ENCODE data around the gene FTCDNL1. TPM values are rescaled to one million over a fixed set of nuclear protein-coding genes. Genes with fewer than 3 reads are reported as not detected.

The FTCDNL1 gene
- total RNA-seq, 1 experiment from 2014 or later, result 13.7 TPM

DNA sequence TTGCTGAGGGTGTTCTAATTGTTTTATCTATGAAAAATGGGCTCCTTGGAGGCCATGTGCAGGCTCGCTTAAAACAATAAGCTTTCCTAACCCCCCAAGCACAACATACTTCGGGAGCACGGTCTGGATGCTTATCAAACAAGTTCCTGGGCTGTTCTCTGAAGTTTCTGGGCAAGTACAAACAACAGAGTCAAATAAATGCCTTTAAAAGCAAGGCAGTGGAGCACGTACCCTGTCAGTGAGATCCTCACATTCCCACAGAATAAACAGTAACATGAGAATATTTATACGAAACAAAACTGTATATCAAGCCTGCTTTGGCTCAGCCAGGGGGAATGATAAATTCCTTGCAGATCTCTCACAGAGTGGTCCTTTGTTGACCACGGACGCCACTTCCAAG lies 44.8 kb downstream of the FTCDNL1 start:
- DNase-seq (ENCODE audit: low read depth), result no peak
- in situ Hi-C loops (cut with HindIII; ENCODE audit: low pct_unique_long_range_greater_than_20kb, low sequenced_read_pairs), result no loop called here

DNA sequence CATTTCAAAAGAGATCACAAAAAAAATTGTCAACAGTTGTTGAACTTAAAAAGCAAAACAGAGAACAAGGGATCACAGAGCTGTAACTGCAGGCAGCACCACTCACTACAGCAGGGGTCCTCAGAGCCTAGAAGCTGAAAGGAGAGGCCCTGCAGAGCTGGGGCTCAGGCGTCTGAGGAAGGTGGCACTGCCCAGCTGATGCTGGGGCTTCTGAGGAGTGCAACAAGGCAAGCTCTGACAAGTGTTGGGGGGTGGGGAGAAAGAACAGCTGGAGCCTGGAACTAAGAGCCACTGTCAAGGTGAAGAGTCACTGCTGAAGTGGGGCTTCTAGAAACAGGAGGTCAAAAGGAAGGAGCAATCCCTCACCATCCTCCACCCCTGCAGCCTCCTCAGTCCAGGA lies 46.2 kb downstream of the FTCDNL1 start:
- in situ Hi-C loops (cut with HindIII; ENCODE audit: low pct_unique_long_range_greater_than_20kb, low sequenced_read_pairs), result no loop called here
- no peak for DNase-seq (ENCODE audit: low read depth)

DNA sequence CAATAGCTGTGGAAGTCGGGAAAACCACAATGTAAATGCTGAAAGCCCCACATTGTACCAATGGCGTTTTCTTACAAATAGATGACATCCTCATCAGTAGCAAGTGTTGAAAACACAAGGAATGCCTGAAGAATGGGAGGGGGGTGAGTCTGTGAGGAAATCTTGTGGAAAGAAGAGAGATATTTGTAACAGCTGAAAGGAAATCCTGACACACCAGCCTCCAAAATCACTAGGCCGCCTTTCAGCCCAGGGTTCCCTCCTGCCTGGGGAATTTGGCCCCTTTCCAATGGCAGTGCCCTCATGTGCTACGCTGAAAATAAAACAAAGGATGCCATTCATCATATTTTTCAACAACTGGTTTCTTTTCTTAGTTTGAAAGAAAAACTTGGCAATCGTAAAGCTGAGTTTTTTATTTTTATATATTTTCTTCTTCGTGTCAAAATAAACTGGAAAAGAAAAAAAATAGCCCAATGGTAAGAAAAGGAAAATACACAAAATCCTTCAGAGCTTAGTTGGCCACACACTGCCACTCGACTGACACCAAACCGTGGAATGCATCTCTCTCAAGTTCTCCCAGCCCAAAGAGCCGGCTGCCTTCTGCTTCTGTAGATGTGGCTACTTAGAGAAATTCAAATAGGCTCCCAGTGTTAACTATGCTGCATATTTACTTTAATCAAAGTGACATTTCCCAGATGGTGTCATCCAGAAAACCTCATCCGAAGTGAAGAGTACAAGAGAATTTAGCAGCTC lies 52.0 kb downstream of the FTCDNL1 start:
- DNase-seq (ENCODE audit: low read depth), result no peak
- in situ Hi-C loops (cut with HindIII; ENCODE audit: low pct_unique_long_range_greater_than_20kb, low sequenced_read_pairs), result no loop called here

DNA sequence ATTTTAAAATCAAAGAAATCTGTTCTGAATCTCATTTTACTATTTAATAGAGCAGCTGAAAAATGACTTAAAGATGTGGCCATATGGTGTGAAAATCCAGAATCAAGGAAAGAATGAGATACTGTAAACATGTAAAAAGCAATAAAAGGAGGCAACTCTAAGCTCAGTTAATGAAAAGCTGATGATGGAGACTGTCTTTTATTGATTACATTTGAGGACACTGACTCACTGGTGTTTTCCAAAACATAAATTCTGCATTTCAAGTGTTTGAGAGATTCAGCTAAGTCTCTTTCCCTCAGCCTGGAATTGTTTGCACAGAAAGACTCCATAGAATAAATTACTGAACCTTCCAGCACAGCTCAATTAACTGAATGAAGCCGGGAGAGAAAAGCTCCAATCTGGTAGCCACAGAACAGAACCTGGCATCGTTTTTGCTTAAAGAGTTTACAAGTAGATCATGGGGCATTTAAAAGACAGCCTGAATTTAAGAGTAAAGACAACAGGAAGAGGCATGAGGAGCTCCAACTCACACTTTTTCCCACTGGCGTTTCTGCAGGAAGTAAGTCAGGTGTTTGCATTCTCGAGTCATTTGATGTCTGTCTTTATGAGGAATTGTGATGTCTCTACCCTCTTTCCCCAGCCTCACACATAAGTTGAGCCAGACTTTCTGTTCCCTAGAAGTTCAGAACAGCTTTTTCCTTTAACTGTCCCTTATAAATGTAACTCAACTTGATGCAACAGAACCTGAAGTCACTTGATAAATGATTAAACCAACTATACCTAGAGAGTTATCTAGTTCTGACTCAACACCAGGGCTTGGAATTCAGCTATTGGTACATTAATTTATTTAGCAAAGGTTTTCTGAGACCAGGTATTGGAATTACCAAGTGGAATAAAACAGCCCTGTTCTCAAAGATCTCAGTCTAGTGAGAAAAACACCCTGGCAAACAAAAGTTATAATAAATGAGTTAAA lies 53.3 kb downstream of the FTCDNL1 start:
- in situ Hi-C loops (cut with HindIII; ENCODE audit: low pct_unique_long_range_greater_than_20kb, low sequenced_read_pairs), result no loop called here
- no peak for DNase-seq (ENCODE audit: low read depth)

DNA sequence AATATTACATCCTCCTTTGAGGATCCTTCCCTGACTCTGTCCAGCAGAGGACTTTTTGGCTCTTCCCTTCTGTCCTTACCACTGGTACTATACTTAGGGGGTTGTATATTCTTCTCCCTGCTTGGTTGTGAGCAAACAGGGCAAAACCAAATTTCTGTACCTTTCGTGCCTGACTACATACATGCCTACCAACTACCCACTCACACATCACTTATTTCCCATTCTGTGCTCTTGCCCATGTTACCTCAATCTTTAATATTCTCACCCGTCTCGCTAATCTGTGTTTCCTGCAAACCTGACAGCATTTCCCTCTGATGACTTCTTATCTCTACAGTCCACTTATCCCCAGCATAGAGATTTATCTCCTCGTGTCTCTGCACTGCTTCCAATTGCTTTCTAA lies 58.6 kb downstream of the FTCDNL1 start:
- in situ Hi-C loops (cut with HindIII; ENCODE audit: low pct_unique_long_range_greater_than_20kb, low sequenced_read_pairs), result no loop called here
- DNase-seq (ENCODE audit: low read depth), result no peak

DNA sequence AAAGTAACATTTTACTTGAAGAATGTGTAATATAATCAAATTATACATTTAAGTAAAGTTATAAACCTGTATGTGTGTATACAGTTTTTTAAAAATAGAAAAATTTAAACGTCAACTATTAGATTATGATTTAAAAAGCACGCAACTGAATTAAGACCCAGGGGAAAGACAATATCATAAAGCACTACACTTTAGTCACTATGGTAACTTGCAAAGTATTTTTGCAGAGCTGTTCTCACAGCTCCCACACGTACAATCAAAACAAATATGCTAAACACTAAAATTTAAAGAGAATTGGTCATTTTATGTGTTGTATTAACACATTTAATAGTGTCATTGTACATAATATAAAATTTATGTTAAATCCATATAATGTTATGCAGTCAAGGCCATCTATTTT lies 59.7 kb downstream of the FTCDNL1 start:
- in situ Hi-C loops (cut with HindIII; ENCODE audit: low pct_unique_long_range_greater_than_20kb, low sequenced_read_pairs), result no loop called here

DNA sequence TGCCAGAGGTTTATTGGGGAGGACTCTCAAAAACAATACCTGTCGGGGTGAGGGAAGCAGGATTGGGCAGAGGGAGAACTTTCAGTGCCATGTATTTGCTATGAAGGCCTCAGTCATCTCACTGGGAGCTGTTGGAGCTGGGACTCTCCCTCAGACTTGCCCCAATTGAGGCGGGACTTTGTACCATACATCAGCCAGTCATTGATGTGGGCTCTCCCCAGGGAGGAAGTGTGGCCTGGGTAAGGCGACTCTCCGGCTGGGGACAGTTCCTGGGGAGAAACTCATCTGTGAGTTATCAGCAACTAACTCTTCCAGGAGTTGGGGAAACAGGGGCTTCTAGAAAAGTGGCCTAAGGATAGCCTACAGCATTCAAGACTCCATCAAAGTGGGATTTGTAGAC lies 66.5 kb downstream of the FTCDNL1 start:
- in situ Hi-C loops (cut with HindIII; ENCODE audit: low pct_unique_long_range_greater_than_20kb, low sequenced_read_pairs), result no loop called here
- DNase-seq (ENCODE audit: low read depth), result no peak

More for the DNA sequence above, 59.7 kb downstream of the FTCDNL1 start:
- DNase-seq (ENCODE audit: low read depth), result no peak

DNA sequence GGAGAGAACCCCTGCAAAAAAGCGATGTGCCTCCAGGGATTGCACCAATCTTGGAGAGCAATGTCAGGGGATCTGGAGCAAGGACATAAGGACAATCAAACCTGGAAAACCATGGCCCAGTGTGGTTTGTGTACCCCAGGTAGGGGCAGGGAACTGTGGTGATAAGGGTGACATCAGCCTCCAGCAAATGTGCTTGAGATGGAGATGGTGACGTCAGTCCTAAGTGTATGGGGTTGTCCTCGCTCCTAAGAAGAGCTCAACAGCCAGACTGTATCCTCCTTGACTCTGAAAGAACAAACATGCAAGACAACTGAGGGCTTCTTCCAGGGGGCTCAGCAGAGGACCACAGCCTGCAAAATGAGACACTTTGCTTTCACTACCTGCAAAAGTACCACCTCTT lies 71.4 kb downstream of the FTCDNL1 start:
- in situ Hi-C loops (cut with HindIII; ENCODE audit: low pct_unique_long_range_greater_than_20kb, low sequenced_read_pairs), result no loop called here
- no peak for DNase-seq (ENCODE audit: low read depth)

DNA sequence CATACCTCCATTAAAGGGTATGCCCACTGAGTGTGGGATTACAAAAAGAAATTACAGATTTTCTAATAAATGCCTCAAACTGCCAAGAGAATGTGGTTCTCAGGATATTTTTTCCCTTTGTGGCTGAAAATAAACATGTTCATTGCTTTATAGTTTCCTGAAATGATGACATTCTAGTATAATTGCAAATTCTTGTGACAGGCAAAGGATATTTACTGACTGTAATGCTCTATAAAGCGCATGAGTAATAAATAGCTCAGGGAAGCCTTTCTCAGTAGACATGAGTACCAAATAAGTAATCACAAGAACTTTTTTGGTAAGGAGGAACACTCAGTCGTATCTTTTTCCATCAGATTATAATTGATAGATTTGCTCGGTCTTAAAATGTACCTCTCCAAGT lies 72.3 kb downstream of the FTCDNL1 start:
- no peak for DNase-seq (ENCODE audit: low read depth)
- in situ Hi-C loops (cut with HindIII; ENCODE audit: low pct_unique_long_range_greater_than_20kb, low sequenced_read_pairs), result no loop called here

DNA sequence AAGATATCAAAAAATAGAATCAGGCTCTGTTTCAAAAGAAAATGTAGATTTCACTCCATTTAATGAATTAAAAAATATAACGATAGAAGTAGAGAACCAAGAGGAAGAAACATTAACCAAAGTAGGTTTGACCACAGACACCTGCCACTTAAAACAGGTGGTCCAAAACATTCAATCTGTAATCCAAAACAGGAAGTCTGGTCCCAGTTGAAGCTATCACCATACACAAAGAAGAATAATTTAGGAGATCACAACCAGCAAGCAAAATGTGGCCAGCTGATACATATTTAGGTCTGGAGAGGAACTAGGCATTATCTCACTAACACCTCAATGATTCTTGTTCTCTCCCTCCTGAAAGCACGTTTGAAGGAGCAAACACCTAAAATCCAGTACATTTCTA lies 73.1 kb downstream of the FTCDNL1 start:
- in situ Hi-C loops (cut with HindIII; ENCODE audit: low pct_unique_long_range_greater_than_20kb, low sequenced_read_pairs), result no loop called here
- DNase-seq (ENCODE audit: low read depth), result no peak

DNA sequence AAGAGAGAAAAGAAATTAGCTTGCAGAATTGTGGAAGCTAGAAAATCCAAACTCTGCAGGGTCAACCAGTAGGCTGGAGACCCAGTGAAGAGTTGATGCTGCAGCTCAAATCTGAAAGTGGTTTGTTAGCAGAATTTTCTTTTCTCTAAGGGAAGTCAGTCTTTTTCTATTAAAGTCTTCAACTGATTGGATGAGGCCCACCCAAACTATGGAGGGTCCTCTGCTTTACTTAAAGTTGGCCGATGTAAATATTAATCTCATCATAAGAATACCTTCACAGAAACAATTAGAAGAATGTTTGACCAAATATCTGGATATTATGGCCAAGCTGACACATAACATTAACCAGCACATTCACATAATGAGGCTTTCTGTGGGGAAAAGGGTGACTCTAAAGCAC lies 73.7 kb downstream of the FTCDNL1 start:
- DNase-seq (ENCODE audit: low read depth), result no peak
- in situ Hi-C loops (cut with HindIII; ENCODE audit: low pct_unique_long_range_greater_than_20kb, low sequenced_read_pairs), result no loop called here

DNA sequence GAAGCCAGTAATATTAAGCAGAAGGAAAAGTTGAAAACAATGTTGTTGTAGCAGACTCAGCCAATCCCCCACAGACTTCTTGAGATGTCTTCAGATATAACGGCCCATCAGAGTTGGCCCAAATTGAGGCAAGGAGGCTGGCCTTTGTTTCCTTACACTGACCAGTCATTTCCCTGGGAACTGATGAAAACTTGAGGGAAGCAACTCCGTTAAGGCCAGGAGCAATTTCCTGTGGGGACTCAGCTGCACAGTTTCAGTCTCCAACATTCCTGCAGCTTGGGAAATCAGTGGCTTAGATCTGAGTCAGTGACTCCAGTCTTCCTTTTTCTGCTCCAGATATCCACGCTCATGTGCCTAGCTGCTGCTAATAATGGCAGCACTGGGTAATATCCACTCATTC lies 75.7 kb downstream of the FTCDNL1 start:
- in situ Hi-C loops (cut with HindIII; ENCODE audit: low pct_unique_long_range_greater_than_20kb, low sequenced_read_pairs), result no loop called here
- DNase-seq (ENCODE audit: low read depth), result no peak

DNA sequence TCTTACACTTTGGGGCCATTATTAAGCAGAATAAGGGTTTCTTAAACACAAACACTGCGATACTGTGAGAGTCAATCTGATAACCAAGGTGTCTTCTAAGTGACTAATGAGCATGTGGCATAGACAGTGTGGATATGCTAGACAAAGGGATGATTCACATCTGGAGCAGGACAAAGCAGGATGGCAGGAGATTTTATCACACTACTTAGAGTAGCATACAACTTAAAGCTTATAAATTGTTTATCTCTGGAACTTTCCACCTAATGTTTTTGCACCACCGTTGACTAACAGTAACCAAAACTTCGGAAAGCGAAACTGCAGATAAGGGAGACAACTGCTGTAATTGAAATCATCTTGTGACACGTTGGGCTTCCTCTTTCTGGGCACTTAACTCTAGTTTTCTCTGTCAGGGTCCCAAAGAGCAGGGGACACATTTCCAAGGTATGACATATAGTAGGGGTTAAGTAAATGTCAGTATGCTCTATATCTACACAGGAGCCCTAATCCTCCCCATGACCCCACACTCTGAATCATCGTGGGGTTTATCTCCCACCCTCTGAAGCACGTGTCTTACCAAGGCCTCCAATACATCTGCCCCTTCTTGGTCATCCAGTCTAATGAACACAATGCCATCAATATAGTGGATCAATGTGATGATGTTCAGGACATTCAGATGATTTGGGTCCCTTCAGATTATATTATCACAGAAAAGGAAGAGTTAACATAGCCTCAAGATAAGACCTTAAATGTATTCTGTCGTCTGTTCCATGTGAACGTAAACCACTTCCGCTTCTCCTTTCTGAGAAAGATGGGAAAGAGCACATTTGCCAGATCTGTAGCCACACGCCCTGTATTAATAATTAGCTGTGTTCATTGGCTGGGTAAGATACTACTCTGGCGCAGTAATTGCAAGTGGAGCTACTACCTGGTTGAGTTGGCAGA lies 78.7 kb downstream of the FTCDNL1 start:
- DNase-seq (ENCODE audit: low read depth), result no peak
- in situ Hi-C loops (cut with HindIII; ENCODE audit: low pct_unique_long_range_greater_than_20kb, low sequenced_read_pairs), result no loop called here

DNA sequence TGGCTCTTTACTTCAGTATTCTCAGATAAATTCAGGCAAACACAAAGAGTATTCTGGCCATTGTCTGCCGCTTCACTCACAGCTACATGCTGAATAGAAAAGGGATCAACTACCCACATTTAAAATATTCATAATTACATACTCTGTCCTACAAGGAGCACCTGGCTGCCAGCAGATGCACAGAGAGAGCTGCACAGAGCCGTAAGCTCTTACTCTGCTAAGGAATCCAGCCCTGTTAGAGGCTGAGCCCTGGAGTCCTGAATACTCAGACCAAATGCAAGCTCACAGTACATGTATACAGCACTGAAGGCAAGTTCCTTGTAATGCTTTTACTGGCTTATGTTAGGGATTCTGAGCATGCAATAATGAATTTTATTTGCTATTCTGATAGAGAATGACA lies 80.3 kb downstream of the FTCDNL1 start:
- no peak for DNase-seq (ENCODE audit: low read depth)
- in situ Hi-C loops (cut with HindIII; ENCODE audit: low pct_unique_long_range_greater_than_20kb, low sequenced_read_pairs), result no loop called here

DNA sequence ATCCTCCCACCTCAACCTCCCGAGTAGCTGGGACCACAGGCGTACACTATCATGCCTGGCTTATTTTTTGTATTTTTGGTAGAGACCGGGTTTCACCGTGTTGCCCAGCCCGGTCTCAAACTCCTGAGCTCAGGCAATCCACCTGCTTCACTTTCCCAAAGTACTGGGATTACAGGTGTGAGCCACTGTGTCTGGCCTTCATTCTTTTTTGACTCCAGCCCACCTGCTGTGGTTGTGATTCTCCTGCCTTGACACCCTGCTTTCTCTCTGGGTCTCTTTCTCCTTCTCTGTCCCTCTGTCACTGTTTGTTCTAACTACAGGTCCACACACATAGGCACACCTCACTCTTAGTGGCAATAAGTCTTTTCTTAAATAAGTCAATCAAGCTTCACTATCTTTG lies 85.3 kb downstream of the FTCDNL1 start:
- DNase-seq (ENCODE audit: low read depth), result no peak
- in situ Hi-C loops (cut with HindIII; ENCODE audit: low pct_unique_long_range_greater_than_20kb, low sequenced_read_pairs), result no loop called here

DNA sequence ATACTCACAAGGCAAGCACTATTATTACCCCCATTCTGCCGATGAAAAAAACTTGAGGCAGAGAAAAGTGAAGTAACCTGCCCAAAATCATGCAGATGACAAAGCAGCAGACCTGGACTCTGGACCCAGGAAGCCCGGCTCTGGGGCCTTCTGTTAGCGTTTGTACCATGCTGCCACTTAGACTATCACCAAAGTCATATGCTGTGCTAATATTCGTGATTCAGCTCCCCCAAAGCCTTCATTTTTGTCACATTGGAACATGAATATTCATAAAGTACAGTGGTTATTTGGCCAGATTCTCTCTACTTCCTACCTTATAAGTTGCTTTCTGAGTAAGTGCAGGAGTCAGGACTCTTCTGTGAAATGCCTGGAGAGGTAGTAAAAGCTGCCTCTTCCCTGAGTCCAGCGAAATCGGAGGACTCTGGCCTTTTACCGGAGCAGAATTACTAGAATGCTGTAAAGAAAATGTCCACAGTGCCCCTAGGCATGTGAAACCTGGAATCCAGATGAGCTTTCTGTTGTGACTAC lies 86.7 kb downstream of the FTCDNL1 start:
- no peak for DNase-seq (ENCODE audit: low read depth)
- in situ Hi-C loops (cut with HindIII; ENCODE audit: low pct_unique_long_range_greater_than_20kb, low sequenced_read_pairs), result no loop called here

DNA sequence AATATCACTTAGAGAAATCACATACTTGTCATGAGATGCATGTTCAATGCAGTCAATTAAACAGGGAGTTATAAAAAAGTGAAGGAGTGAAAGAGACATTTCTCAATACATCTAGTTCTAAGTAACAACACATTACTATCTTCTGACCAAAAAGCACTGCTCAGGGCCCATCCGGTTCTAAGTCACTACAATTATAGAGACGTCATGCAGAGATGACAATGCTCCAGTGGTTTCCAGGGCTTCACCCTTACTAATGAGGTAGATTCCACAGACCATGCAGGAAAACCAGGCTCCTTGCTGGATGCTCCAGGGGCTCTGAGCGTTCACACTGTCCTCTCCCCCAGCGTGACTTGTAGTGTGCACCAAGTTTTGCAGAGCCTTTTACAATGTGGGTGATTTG lies 88.0 kb downstream of the FTCDNL1 start:
- DNase-seq (ENCODE audit: low read depth), result no peak
- in situ Hi-C loops (cut with HindIII; ENCODE audit: low pct_unique_long_range_greater_than_20kb, low sequenced_read_pairs), result no loop called here

DNA sequence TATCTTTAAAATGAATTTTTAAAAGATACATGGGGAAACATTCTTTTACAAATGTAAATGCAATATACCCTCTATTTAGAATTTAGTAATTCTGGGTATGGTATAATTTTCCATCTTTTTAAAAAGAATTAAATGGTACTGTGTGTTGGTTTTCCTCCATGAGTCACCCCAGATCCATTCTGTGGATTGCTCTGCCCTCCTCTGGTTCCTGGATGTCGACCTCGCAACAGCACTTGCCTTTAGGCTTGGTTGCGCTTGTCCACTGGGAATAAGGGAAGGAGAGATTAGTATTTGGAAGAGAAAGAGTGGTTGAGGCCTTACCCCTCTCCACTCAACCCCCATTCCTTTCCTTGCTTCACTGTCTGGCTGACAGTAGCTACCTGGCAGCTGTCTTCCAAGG lies 90.4 kb downstream of the FTCDNL1 start:
- DNase-seq (ENCODE audit: low read depth), result no peak
- in situ Hi-C loops (cut with HindIII; ENCODE audit: low pct_unique_long_range_greater_than_20kb, low sequenced_read_pairs), result no loop called here

All from Caki2 (cell line).